GM19099 (cell line): Measurements from ENCODE around the gene ZNF506.

ENCODE experiments used
- POLR2A ChIP-seq: IDR thresholded peaks from 3 replicates; pipeline ENCODE4 v1.6.1; 2011; ENCODE audit warnings: low read depth; ENCODE audit not compliant: insufficient read length; ENCODE audit errors: extremely low read depth

ZNF506 gene

DNA sequence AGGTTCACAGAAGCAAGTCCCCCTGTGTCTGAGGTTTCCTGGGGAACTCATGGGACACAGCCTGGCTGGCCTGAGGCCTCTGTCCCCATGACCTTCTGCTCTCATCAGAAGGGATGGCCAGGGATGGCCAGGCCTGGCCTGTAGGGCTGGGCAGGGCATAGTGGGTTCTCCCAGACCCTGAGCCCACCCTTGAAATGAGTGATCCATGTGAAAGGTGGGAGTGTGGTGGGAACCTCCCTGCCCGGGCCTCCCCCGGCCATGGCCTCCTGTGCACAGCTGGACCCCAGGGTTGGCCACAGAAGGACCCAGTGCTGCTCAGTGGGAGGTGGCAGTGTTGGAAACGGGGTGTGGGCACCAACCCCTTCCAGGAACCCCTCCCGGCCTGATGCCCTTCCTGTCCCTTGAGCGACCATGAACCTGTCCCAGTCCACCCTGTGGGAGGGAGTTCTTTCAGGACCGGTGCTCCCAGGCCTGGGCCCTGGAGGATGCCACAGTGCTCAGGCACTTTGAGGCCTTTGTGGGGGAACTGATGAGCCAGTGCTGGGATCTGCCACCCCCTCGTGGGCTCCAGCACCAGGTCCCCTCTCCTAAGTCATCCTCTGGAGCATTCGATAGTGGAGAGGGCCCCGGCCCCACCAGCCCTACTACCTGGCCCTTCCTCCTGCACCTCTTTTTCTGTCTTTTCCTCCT lies 73.2 kb downstream of the ZNF506 start:
- TF ChIP-seq POLR2A: no peak

DNA sequence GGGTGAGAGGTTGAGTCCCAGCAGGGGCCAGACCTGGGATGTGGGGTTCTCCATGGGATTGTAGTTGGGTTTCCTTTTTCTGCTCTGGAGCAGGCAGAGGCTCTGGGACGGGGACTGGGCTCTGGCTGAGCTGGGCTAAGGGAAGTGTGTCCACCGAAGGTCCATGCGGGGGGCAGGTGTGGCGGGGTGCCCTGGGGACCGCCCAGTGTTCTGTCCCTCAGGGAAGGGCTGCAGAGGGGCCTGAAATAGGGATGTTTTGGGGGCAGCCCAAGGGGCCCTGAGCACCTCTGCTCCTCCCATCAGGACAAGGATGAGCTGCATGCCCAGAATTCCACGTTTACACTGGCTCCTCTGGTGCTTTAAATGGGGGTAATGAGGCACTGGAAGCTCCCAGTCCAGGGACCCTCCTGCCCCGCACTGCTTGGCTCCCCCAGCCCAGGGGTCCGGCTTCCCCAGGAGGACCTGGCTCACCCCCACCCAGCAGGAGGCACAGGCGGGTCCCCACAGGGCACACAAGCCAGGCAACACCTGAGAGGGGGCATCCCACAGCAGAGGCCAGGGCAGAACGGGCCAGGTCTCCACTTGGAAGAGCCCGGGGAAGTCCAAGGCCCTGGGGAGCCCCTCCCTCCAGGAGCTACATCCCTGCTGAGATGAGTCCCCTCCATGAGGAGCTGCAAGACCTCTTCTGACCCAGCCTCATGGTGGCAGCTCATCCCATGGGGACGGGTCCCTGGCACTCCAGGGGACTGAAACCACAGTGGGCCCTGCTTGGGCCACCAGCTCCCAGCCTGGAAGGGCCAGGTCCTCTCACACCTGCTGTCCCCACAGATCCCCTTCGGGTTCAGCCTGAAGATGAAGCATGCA lies 74.0 kb downstream of the ZNF506 start:
- no peak for TF ChIP-seq POLR2A

DNA sequence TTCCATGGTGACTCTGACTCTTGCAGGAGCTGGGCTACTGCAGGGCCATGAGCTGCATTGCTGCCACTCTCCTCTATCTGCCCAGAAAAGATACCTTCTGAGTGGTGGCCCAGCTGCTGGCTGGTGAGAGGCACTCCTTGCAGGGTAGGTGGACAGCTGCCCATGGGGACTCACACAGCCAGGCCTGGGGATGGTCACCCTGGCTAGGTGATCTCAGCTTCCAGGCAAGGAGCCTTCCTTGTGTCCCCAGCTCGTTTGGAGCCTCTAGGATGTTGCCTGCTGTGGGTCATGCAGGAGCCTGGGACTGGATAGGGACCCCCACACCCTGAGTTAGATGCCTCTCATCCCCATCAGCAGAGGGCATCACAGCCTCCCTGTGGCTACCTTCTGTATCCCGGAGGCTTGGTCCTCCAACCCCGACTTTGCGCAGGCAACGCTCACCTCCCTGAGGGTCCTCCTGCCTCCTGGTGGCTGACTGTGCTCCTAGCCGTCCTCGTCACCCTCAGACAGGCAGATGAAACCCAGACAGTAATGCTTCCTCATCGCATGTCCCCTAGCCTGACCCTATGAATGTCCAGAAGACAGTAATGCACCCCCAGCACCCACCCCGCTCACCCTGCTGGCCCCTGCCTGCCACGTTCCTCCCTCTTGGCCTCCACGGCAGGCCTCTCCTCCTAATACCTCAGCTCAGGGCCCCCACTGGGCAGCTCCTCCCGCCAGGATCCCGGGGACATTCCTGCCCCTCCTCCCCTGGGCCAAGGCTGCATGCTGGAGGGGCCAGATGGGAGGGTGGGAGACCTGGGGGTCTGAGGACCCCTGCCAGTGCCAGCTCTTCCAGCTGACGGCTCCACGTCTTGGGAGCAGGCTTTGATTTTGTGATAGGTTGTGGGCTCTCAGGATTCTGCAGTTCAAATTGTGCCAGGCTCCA lies 75.0 kb downstream of the ZNF506 start:
- no peak for TF ChIP-seq POLR2A

DNA sequence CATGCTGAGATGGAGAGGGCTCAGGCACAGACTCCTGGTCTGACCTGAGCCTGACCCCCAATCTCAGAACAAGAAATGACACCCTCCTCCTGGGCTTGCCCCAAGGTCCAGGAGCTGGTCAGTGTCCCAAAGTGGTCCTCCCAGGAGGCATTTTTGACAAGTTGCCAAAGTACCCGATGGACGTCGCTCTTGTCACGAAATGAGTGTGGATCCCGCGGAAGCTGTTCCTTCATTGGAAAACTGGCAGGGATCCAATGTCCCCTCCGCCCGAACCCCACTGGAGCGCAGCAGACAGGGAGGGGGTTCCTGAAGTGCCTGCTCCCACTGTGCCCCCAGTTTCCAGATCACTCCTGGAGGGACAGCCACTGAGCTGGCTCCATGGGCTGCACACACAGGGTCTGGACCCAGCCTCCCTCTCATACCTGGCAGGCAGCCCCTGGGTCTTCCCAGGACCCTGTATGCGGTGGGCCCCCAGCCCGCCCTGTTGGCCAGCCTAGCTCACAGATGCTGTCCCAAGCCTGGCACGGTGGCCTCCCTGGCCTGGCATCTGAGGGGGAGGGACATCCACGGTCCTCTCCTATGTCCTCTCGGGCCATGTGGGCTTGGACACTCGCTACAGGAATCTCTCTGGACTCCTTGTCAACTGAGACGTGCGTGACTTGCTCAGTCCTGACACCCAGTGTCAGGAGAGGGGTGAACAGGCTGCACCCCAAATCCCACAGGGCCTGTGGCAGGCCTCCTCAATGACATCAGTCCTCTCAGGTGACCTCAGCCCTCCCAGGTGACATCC lies 75.9 kb downstream of the ZNF506 start:
- no peak for TF ChIP-seq POLR2A

DNA sequence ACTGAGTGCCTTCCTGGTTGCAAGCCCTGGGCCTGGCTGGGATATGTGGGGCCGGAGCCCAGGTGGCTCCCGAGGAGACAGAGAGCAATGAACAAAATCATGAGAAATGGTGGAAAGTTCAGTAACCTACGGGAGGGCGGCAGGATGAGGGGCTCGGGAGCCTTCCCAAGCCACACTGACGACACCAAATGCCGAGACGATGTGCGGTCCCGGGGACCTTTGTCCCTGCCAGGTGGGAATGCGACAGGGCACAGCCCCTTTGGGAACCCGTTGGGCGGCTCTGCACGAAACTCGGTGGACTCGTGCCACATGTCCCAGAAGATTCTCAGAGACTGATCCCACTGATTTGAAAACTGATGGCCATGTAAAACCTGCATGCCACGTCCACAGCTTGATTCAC lies 76.9 kb downstream of the ZNF506 start:
- TF ChIP-seq POLR2A: no peak

DNA sequence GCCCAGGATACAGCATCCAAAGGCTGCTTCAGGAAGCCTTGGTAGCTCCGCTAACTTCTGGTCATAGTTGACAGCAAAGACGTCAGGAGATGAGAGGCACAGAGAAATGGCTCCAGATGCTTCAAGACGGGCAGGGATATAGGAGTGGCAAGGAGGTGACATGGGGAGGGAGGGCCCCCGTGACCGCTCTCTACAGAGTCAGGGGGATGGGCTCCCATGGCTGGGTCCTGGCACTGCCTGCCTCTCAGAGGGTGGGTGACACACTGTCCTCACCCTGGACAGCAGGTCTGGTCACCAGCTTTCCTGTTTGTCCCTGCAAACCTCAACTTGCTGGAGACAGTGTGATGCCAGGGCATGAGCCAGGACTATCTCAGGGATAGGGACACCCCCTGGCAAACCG lies 78.4 kb downstream of the ZNF506 start:
- no peak for TF ChIP-seq POLR2A

DNA sequence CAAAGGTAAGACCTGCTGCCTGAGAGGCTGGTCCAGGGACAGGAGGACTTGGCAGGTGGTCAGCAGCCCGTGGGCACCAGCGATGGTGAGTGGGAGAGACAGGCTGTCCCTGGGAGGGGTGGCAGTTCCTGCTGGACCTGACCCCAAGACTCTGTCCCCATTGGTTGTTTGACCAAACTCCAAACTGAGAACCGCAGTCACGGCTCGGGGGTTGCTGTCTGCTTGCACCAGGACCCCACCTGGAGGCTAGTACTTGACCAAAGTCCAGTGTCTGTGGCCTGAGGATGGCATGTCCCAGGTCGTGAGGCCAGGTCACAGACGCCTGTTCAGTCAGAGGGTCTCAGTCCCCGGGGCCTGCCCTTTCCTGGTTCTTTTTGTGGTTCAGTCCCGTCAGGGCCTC lies 78.8 kb downstream of the ZNF506 start:
- TF ChIP-seq POLR2A: no peak
